GM12878 (cell line): Measurements from ENCODE around the gene CTNNA3. TPM values are rescaled to one million over a fixed set of nuclear protein-coding genes. Genes with fewer than 3 reads are reported as not detected.

Source experiments
- ATAC-seq: fragments of 200-7000 bp; cut with Tn5 transposase; 3 replicates; pipeline ENCODE4 v1.9.1; 2020; ENCODE audit warnings: mild to moderate bottlenecking, moderate library complexity
- BruUV-seq: library from RNA; stranded (reverse); fragments of 400-500 nt; replicated peaks from 2 replicates; lab custom pipeline; 2021; lab: Mats Ljungman, UMichigan
- CTCF ChIA-PET: fragments of 300-600 bp; sonication (Branson Sonifier 250); formaldehyde crosslinking; extraction: SDS; loops from one replicate; lab custom pipeline; 2021; ENCODE audit warnings: inconsistent platforms; lab: Yijun Ruan, JAX
- POLR2A ChIA-PET: fragments of 350-600 bp; formaldehyde crosslinking; extraction: SDS; loops from one replicate; lab custom pipeline; 2021; ENCODE audit warnings: inconsistent platforms; lab: Charles Lee
- RAD21 ChIA-PET: fragments of 300-600 bp; sonication (Branson Sonifier 250); formaldehyde crosslinking; loops from one replicate; lab custom pipeline; 2023; ENCODE audit warnings: antibody characterized with exemption; ENCODE audit not compliant: unreplicated experiment; lab: Charles Lee
- SMC1A ChIA-PET: fragments of 300-600 bp; sonication (Branson Sonifier 250); formaldehyde crosslinking; loops from one replicate; lab custom pipeline; 2023; ENCODE audit not compliant: unreplicated experiment, uncharacterized antibody; lab: Charles Lee
- DNase-seq: peaks from one replicate; pipeline ENCODE4 v3.0.0-alpha.2; 2011; ENCODE audit warnings: low read depth, low spot score
- FAIRE-seq: peaks from 3 replicates; lab custom pipeline; 2011; peaks lifted over from hg19 to GRCh38; lab: Jason Lieb, UNC
- H2AFZ ChIP-seq: 2 replicates; pipeline ENCODE4 v1.6.0; 2011; ENCODE audit warnings: low read depth, low read length, control low read depth; ENCODE audit not compliant: control insufficient read depth
- H3K27ac ChIP-seq: 2 replicates; pipeline ENCODE4 v1.5.1; 2011; ENCODE audit warnings: control low read depth; ENCODE audit not compliant: control insufficient read depth, insufficient read depth
- H3K27me3 ChIP-seq, 2 experiments: replicated peaks in 1 of 2; 2 replicates each; pipeline versions ENCODE4 v1.6.0 to v1.6.1; 2011; ENCODE audit warnings: low read length in 1 of 2; ENCODE audit not compliant: control insufficient read depth in 2 of 2, insufficient read depth in 2 of 2
- H3K36me3 ChIP-seq, 2 experiments: 2 replicates each; pipeline ENCODE4 v1.5.1; 2011; ENCODE audit warnings: low read length in 1 of 2; ENCODE audit not compliant: control insufficient read depth in 2 of 2, insufficient read depth in 2 of 2
- H3K4me1 ChIP-seq: 2 replicates; pipeline ENCODE4 v1.6.1; 2011; ENCODE audit warnings: mild to moderate bottlenecking, low read length, moderate library complexity, mixed read lengths; ENCODE audit not compliant: control insufficient read depth, insufficient read depth
- H3K4me2 ChIP-seq: 2 replicates; pipeline ENCODE4 v1.6.0; 2011; ENCODE audit warnings: control low read depth; ENCODE audit not compliant: control insufficient read depth, insufficient read depth
- H3K4me3 ChIP-seq: fragments of 200-600 bp; sonication (generic); 2 replicates; pipeline ENCODE4 v1.5.1; 2016
- H3K79me2 ChIP-seq: 2 replicates; pipeline ENCODE4 v1.6.0; 2011; ENCODE audit warnings: low read length; ENCODE audit not compliant: control insufficient read depth, insufficient read depth
- H3K9ac ChIP-seq: 2 replicates; pipeline ENCODE4 v1.8.0; 2011; ENCODE audit warnings: low read length, control low read depth, mixed read lengths; ENCODE audit not compliant: control insufficient read depth, insufficient read depth
- H3K9me3 ChIP-seq: replicated peaks from 3 replicates; pipeline ENCODE4 v1.5.1; 2011; ENCODE audit warnings: mild to moderate bottlenecking, low read length; ENCODE audit not compliant: control insufficient read depth, insufficient read depth
- H4K20me1 ChIP-seq: 2 replicates; pipeline ENCODE4 v1.6.0; 2011; ENCODE audit not compliant: control insufficient read depth, insufficient read depth
- ATF2 ChIP-seq: IDR thresholded peaks from 2 replicates; pipeline ENCODE4 v1.6.1; 2012; ENCODE audit warnings: low read length, inconsistent platforms
- BHLHE40 ChIP-seq, 2 experiments: fragments of 450-650 bp in 1 of 2; IDR thresholded peaks; 2 replicates each; pipeline ENCODE4 v1.6.1; 2011 to 2017; ENCODE audit warnings: low read depth in 2 of 2, borderline replicate concordance in 1 of 2, improper control_type of control experiment in 1 of 2, low read length in 1 of 2, mild to moderate bottlenecking in 1 of 2
- CEBPB ChIP-seq, 2 experiments: fragments of 150-350 bp in 1 of 2; IDR thresholded peaks; 2 replicates each; pipeline ENCODE4 v1.6.1; 2012 to 2014; ENCODE audit warnings: low read depth in 2 of 2, low read length in 2 of 2, borderline replicate concordance in 1 of 2, inconsistent platforms in 1 of 2
- CHD2 ChIP-seq: IDR thresholded peaks from 2 replicates; pipeline ENCODE4 v1.6.1; 2011; ENCODE audit warnings: low read depth, low read length, improper control_type of control experiment, borderline replicate concordance
- CHD4 ChIP-seq: fragments of 200-600 bp; sonication (generic); IDR thresholded peaks from 2 replicates; pipeline ENCODE4 v1.6.1; 2016; ENCODE audit warnings: mild to moderate bottlenecking
- CTCF ChIP-seq, 3 experiments: IDR thresholded peaks in 2 of 3; conservative IDR thresholded peaks in 1 of 3; 2 replicates each; pipeline ENCODE4 v1.5.1; 2011; ENCODE audit warnings: low read depth in 3 of 3, low read length in 3 of 3, mild to moderate bottlenecking in 3 of 3, control low read depth in 2 of 3, moderate library complexity in 2 of 3, inconsistent platforms in 1 of 3, mixed read lengths in 1 of 3; ENCODE audit not compliant: control insufficient read depth in 2 of 3, insufficient read depth in 1 of 3; ENCODE audit errors: extremely low read depth in 1 of 3
- HDAC6 ChIP-seq: fragments of 200-600 bp; sonication (generic); IDR thresholded peaks from one replicate; pipeline ENCODE4 v1.8.0; 2017; ENCODE audit warnings: antibody characterized with exemption; ENCODE audit not compliant: unreplicated experiment
- NKRF ChIP-seq: fragments of 450-650 bp; conservative IDR thresholded peaks from 2 replicates; pipeline ENCODE4 v1.6.1; 2017; ENCODE audit warnings: mild to moderate bottlenecking, moderate library complexity
- NRF1 ChIP-seq: conservative IDR thresholded peaks from 2 replicates; pipeline ENCODE4 v1.6.1; 2011; ENCODE audit warnings: mild to moderate bottlenecking, low read depth, low read length, improper control_type of control experiment
- PAX5 ChIP-seq: IDR thresholded peaks from 2 replicates; pipeline ENCODE4 v1.6.1; 2011; ENCODE audit warnings: low read depth, low read length, borderline replicate concordance
- PKNOX1 ChIP-seq: fragments of 450-650 bp; IDR thresholded peaks from 2 replicates; pipeline ENCODE4 v1.6.1; 2016; ENCODE audit warnings: mild to moderate bottlenecking
- RB1 ChIP-seq: fragments of 450-650 bp; formaldehyde crosslinking; IDR thresholded peaks from 2 replicates; pipeline ENCODE4 v1.6.1; 2017; ENCODE audit warnings: mild to moderate bottlenecking, borderline replicate concordance
- RCOR1 ChIP-seq: conservative IDR thresholded peaks from 2 replicates; pipeline ENCODE4 v1.6.1; 2012; ENCODE audit warnings: low read depth, low read length, improper control_type of control experiment
- RFX5 ChIP-seq: IDR thresholded peaks from 2 replicates; pipeline ENCODE4 v1.6.1; 2011; ENCODE audit warnings: low read depth, low read length, improper control_type of control experiment
- RUNX3 ChIP-seq: IDR thresholded peaks from 2 replicates; pipeline ENCODE4 v1.6.1; 2012; ENCODE audit warnings: low read length, inconsistent platforms
- SIN3A ChIP-seq: IDR thresholded peaks from 2 replicates; pipeline ENCODE4 v1.6.1; 2012; ENCODE audit warnings: low read depth, low read length, improper control_type of control experiment
- USF1 ChIP-seq: IDR thresholded peaks from 2 replicates; pipeline ENCODE4 v1.6.1; 2011; ENCODE audit warnings: borderline replicate concordance, low read depth, mild to moderate bottlenecking, moderate library complexity, mixed read lengths, low read length; ENCODE audit not compliant: insufficient read depth; ENCODE audit errors: extremely low read length
- WGBS: methylation state at CpG from one replicate; pipeline ENCODE4 v1.1.6; 2016; ENCODE audit warnings: low lambda C conversion rate; ENCODE audit not compliant: insufficient replicate concordance, insufficient coverage; ENCODE audit errors: missing lambda C conversion rate; 5-methylcytosine and 5-hydroxymethylcytosine counted together
- in situ Hi-C: fragments of 300-500 bp; cut with MboI; formaldehyde crosslinking; loops from 9 replicates; pipeline ENCODE4 v1.14.3; 2018; ENCODE audit warnings: mixed read lengths
- intact Hi-C: fragments of 100-400 bp; cut with micrococcal nuclease; formaldehyde crosslinking; loops from one replicate; pipeline ENCODE4 v1.14.2; 2022; ENCODE audit not compliant: unreplicated experiment
- polyA plus RNA-seq, 11 experiments: library from polyadenylated mRNA; depleted of rRNA in 4 of 11; unstranded in 6 of 11; stranded (reverse) in 5 of 11; fragments of >200 nt; fragmentation: Nextera tagmentation in 4 of 11; fragmentation: Illumina TruSeq in 1 of 11; extraction: Ambion mirVana in 4 of 11; extraction: Trizol in 1 of 11; gene quantifications; 1 replicate in 1 of 11; 2 replicates in 10 of 11; pipeline versions ENCODE4 v1.2.1 to v1.2.3, GENCODE V29; 2011 to 2016; ENCODE audit warnings: inconsistent platforms in 2 of 11, missing spikeins in 2 of 11, low read depth in 1 of 11
- total RNA-seq, 4 experiments: library from RNA; depleted of rRNA in 3 of 4; stranded (reverse); fragments of >200 nt in 3 of 4; fragmentation: Illumina TruSeq in 1 of 4; extraction: Trizol in 1 of 4; gene quantifications; 2 replicates each; pipeline versions ENCODE4 v1.2.1 to v1.2.3, GENCODE V29; 2013 to 2021

Gene CTNNA3
- total and polyA plus RNA-seq, 10 of the 15 experiments (the other 5 are each of a cell fraction or from before 2014, with no cell fraction given) = under 0.01 to 4.5 (median 0.22) TPM; not detected in 2

GRCh38 chr10:67550838-67551402 is 145.1 kb downstream of the CTNNA3 start:
- no peaks in the 10 kb centered on the region for H3K79me2 ChIP-seq
- no peaks in the 10 kb centered on the region for H3K4me1 ChIP-seq
- H3K9me3 ChIP-seq = no peaks in the 10 kb centered on the region
- H3K27ac ChIP-seq = no peak overlapping the region
- 40% methylated on average over 16 of the region's 16 CpGs for WGBS
- H3K4me3 ChIP-seq = no peak overlapping the region
- no peaks in the 10 kb centered on the region for H3K36me3 ChIP-seq
- POLR2A ChIA-PET = no interaction called here
- H3K9ac ChIP-seq = no peak overlapping the region
- no peak overlapping the region for H3K4me2 ChIP-seq
- RAD21 ChIA-PET = interaction anchor here (1.0 kb wide), 2 partner anchors 13 to 31 kb away, joined by 3 read pairs; no protein-coding TSS in a partner anchor
- intact Hi-C loops = no loop called here
- H2AFZ ChIP-seq = no peak overlapping the region
- H4K20me1 ChIP-seq = no peaks in the 10 kb centered on the region
- DNase-seq (no peak), FAIRE-seq (no peak), ATAC-seq (no peak)
- no peaks in the 10 kb centered on the region for H3K27me3 ChIP-seq
- CTCF ChIA-PET = no interaction called here
- in situ Hi-C loops = no loop called here
- SMC1A ChIA-PET = interaction anchor here (0.7 kb wide), 1 partner anchor 55 kb away, joined by 3 read pairs; no protein-coding TSS in a partner anchor
- BruUV-seq = no TSS peak
- TF ChIP-seq CTCF (IDR thresholded peaks at IDR 0.05 in 2 of 3, conservative IDR thresholded peaks at IDR 0.05 in 1 of 3; ENCODE audit: control insufficient read depth in 2 of 3, extremely low read depth in 1 of 3, insufficient read depth in 1 of 3, low read depth in 3 of 3, low read length in 3 of 3) = no peak
- no peak for TF ChIP-seq BHLHE40 (IDR thresholded peaks at IDR 0.05; ENCODE audit: borderline replicate concordance in 1 of 2, low read depth in 2 of 2, low read length in 1 of 2)
- no peak for TF ChIP-seq PAX5
- no peak for TF ChIP-seq CHD2
- TF ChIP-seq HDAC6 = no peak
- no peak for TF ChIP-seq RFX5
- TF ChIP-seq USF1 = no peak
- TF ChIP-seq RUNX3 = no peak
- no peak for TF ChIP-seq RB1
- TF ChIP-seq CEBPB (IDR thresholded peaks at IDR 0.05; ENCODE audit: borderline replicate concordance in 1 of 2, low read depth in 2 of 2, low read length in 2 of 2) = no peak
- no peak for TF ChIP-seq CHD4
- TF ChIP-seq NKRF = no peak
- no peak for TF ChIP-seq NRF1
- no peak for TF ChIP-seq SIN3A
- TF ChIP-seq RCOR1 = no peak
- no peak for TF ChIP-seq ATF2
- no peak for TF ChIP-seq PKNOX1
